ENCODE measurements around the gene VEPH1.

GRCh38 chr3:157414861-157415260 lies 88.4 kb downstream of the VEPH1 start:
- no peak for TF ChIP-seq CTCF (IDR thresholded peaks at IDR 0.05; ENCODE audit: insufficient read depth, low read length, poor library complexity, severe bottlenecking)
- TF ChIP-seq EZH2phosphoT487 (conservative IDR thresholded peaks at IDR 0.05; ENCODE audit: low read length) = no peak

Data from SU-DHL-6 (cell line).